Spleen (tissue), 7 donors: ENCODE data around the gene TREM1.

ENCODE experiments used
- CTCF ChIP-seq, 11 experiments: fragments of 200-600 bp in 7 of 11; fragments of 450-650 bp in 4 of 11; sonication (generic) in 4 of 11; IDR thresholded peaks in 8 of 11; conservative IDR thresholded peaks in 3 of 11; 1 replicate in 7 of 11; 2 replicates in 4 of 11; pipeline versions ENCODE4 v1.4.0 to v1.8.0; 2016 to 2021; ENCODE audit warnings: antibody characterized with exemption in 11 of 11, inconsistent platforms in 4 of 11, mild to moderate bottlenecking in 1 of 11
- POLR2A ChIP-seq, 3 donors: fragments of 450-650 bp; IDR thresholded peaks; one replicate each; pipeline ENCODE4 v1.5.1; 2017; ENCODE audit warnings: antibody characterized with exemption in 3 of 3, mild to moderate bottlenecking in 1 of 3
- POLR2AphosphoS5 ChIP-seq, 3 donors: sonication (generic); formaldehyde crosslinking; IDR thresholded peaks; one replicate each; pipeline ENCODE4 v1.5.1; 2017; ENCODE audit warnings: antibody characterized with exemption in 3 of 3
- donor health status: DM: no; HTN: no; CAD: no; lungs with moderate emphysema.
- donor health status: DM: no; HTN: no; CAD: no.
- donor health status: DM: no; HTN: no; CAD: no.

- TF ChIP-seq POLR2A (IDR thresholded peaks at IDR 0.05) (no peak), CTCF (IDR thresholded peaks at IDR 0.05 in 8 of 11, conservative IDR thresholded peaks at IDR 0.05 in 3 of 11) (no peak), POLR2AphosphoS5 (IDR thresholded peaks at IDR 0.05) (no peak)
Observed at GRCh38 chr6:41321183-41321582, 34.7 kb upstream of the TREM1 start.
